D341Med (cell line): ENCODE measurements around the gene SLC25A25.
"Not testable (repeated sequence)": the region's sequence is repeated elsewhere in the genome, so short reads cannot be mapped to it uniquely, and the experiment has no call there.

Experiments
- DNase-seq: peaks from one replicate; pipeline ENCODE4 v3.0.0; 2012; ENCODE audit warnings: low spot score

The SLC25A25 gene

GRCh38 chr9:128124873-128125579 lies 57.0 kb downstream of the SLC25A25 start:
- peak; percentile 71 for DNase-seq

DNA sequence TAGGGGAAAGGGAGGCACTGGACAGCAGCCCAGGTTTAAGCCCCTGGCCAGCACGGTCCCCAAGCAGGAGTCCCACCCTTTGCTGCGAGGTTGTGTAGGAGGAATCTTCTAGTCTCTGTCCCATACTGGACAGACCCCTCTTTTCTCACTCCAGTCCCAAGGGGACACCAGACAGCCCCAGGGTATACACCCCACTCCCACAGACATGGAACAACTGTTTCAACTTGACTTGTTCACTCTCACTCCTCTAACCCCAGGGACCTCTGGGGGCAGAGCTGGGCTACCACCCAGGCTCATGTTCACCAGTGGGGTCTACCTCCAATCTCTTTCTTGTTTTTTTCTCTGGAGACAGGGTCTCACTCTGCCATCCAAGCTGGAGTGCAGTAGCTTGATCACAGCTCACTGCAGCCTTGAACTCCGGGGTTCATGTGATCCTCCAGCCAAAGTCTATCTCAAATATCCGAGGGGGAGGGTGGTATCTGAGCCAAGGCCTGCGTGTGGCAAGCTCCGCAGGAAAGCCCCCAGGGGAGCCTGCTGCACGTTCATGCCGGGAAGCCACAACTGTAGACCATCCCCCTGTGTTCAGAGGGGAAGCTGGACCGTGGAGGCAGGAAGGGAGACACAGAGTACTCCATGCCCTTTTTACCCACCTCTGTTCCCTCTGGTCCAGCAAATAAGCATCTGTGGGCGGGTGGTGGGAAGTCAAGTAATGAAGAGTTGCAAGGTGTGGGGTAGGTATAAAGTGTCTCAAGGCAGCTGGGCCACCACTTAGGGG lies 57.7 kb downstream of the SLC25A25 start:
- no peak for DNase-seq

DNA sequence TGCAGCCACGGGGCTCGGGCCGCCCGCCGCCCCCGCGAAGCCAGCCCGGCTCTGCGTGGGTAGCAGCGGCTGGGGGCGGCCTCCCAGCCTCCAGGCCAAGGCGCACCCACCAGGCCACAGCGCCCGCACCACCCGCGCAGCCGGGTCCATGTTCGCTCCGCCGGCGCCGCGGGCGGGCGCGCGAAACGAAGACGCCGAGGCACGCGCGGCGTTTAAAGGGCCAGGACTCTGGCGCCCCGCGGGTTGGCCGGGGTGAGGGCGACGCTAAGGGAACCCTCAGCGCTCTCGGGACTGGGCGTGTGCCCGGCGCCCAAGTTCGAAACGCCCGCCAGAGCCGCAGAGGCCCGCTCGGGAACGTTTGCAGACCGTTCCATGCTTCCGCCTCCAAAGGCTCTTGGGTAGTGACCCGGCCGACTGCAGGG lies 59.5 kb downstream of the SLC25A25 start, which contains the start of gene PTGES2:
TSS of gene PTGES2 (minus strand) at position 162 of the 422 bp plus-strand sequence. CDS start at position 150, 12 bp downstream.
- DNase-seq: peak; percentile 89

DNA sequence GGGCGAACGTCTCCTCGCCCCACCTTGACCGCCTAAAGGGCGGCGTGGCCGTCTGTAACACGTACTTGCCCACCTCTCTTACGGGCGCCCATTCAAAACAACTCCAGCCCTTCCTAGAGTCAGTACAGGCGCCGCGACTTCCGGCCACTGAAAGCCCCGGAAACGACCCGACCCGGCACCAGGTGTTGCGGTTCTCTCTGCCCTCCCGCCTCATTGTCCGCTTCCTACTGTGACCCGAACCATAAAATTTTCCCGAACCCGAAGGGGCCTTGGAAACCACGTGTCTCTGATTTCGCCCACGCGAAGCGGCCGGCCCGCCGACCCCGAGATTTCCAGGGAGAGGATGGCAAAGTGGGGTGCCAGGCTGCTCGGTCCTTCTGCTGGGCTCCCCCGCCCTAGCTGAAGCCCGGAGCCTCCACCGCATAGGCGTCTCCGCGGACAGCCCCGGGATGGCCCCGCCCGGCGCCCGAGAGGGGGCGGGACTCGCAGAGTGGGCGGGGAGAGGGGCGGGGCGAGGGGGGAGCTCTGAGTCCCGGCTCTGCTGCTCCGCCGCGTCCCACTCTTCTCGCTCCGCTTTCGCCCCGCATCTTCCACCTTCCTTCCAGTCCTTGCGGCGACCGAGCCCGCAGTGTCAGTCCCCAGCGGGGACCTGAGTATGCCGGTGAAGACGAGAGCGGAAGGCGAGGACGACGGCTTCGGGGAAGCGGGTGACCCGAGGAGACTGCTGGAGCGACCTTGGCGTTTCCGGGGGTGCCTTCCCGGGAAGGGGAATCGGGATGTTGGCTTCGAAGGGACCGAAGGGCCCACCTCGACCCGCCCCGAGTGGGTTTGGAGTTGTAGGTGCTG lies 60.2 kb downstream of the SLC25A25 start:
- peak; percentile 94 for DNase-seq

GRCh38 chr9:128128836-128129590 lies 61.0 kb downstream of the SLC25A25 start:
- no peak for DNase-seq

DNA sequence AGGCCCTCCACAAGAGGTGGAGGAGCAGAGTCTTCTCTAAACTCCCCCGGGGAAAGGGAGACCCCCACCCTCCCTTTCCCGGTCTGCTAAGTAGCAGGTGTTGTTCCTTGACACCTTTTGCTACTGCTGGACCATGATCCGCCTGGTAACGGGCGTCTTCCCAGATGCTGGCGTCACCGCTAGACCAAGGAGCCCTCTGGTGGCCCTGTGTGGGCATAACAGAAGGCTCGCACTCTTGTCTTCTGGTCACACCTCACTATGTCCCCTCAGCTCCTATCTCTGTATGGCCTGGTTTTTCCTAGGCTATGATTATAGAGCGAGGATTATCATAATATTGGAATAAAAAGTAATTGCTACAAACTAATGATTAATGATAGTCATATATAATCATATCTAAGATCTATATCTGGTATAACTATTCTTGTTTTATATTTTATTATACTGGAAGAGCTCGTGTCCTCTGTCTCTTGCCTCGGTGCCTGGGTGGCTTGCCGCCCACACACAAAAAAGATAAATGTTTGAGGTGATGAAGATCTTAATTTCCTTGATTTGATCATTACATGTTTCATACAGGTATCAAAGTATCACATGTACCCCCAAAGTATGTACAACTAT lies 62.1 kb downstream of the SLC25A25 start:
- not testable (repeated sequence) for DNase-seq

DNA sequence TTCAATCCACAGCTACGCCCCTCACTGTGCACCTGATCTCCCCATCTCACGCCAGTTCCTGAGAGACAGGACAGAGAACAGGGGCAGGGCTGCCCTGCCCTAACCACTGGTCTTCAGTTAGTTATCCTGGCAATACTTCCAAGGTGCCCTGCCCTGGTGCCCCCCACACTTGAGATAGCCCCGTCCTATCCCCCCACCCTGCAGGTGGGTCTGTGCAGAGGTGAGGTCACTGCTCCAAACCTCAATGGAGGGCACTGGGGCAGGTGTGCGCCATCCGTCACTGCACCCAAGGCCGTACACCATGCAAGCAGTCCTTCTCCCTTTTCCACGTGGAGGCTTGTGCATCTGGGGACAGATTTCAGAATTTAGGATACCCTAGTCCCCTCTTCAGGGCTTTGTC lies 62.6 kb downstream of the SLC25A25 start:
- DNase-seq: not testable (repeated sequence)

DNA sequence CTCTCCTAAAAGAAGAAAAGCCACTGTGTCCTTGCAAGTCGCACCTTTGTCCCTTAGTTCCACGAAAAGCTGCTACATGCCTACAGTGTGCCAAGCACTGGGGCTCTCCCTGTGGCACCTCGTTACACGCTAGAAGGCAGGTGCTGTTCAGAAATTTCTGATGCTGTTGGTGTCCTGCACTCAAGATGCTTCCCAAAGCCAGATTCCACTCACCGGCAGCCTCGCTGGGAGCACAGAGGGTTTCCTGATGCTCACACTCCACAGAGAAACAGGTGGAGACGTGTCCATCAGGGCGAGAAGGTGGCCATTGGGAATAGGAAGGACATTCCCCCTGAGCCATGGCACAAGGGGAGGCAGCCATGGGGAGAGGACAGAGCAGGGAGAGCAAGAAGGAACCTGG lies 63.3 kb downstream of the SLC25A25 start:
- not testable (repeated sequence) for DNase-seq

DNA sequence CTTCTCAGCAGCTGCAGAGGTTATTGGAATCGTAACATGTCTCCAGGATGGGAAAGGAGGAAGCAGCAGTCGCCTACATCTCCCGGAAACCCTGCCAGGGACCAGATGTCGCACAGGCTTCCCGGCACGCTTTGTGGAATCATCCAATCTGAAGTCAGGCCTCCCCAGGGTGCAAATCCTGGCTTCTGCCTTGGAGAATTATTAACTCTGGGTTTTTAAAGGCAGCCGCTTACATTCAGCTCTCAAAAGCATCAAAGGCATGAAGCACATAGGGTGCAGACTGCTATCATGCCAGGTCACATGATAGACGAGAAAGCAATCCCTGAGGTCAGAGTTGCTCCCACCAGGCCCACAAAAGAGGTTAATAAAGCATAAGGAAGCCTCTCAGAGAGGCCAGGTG lies 64.1 kb downstream of the SLC25A25 start:
- not testable (repeated sequence) for DNase-seq

DNA sequence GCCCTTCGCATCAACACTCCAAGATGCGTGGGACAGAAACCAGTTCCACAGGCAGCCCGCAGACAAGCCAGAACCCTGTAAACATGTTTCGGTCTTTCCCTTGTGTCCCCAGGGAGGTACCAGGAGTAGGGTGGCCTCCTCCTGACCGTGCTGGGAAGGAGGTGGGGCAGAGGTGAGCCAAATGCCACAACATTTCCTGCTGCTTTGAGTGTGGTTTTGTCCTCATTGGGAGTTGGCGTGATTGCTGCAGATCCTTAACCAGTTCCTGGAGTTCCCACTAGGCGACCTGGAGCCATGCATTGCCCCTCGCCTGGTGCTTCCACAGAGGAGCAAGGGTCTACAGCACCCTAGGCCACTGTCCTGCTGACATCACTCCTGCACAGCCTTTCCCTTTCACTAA lies 67.5 kb downstream of the SLC25A25 start:
- DNase-seq: not testable (repeated sequence)

GRCh38 chr9:128136816-128137793 lies 69.1 kb downstream of the SLC25A25 start:
- DNase-seq: no peak

GRCh38 chr9:128138001-128138400 lies 70.0 kb downstream of the SLC25A25 start:
- DNase-seq: no peak

GRCh38 chr9:128139621-128140020 lies 71.6 kb downstream of the SLC25A25 start:
- no peak for DNase-seq

- no peak for DNase-seq
These were observed 73.6 kb downstream of the SLC25A25 start for GRCh38 chr9:128141604-128142003.

- no peak for DNase-seq
These were observed 74.0 kb downstream of the SLC25A25 start for GRCh38 chr9:128142061-128142460.

- no peak for DNase-seq
These were observed 74.6 kb downstream of the SLC25A25 start for GRCh38 chr9:128142596-128142995.

- no peak for DNase-seq
These were observed 75.7 kb downstream of the SLC25A25 start for GRCh38 chr9:128143525-128144238.

GRCh38 chr9:128144239-128145181 lies 76.5 kb downstream of the SLC25A25 start:
- no peak for DNase-seq
